Measurements from ENCODE around the gene R3HDM2.

DNA sequence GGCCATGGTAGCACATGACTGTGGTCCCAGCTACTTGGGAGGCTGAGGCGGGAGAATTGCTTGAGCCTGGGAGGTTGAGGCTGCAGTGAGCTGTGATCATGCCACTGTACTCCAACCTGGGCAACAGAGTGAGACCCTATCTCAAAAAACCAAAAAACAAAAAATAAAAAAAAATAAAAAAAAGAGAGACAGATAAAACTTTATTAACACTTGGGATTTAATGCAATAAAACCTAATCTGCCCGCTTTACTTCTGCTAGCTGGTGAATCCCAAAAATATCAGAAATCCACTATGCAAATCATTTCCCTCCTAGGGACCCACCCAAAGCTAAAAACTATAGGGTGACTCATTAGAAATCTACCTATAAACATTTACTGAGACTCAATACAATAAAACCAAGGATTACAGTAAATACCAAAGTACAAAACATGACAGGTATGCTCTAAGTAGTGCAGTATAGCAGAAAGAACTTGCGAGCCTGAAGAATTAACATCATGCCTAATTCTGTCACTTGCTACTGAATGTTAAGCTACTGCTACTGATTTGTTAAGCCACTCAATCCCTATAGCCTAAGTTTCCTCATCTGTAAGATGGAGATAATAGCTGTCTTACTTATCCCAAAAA is 129.8 kb downstream of the R3HDM2 start:
- TF ChIP-seq, protein P1, sequence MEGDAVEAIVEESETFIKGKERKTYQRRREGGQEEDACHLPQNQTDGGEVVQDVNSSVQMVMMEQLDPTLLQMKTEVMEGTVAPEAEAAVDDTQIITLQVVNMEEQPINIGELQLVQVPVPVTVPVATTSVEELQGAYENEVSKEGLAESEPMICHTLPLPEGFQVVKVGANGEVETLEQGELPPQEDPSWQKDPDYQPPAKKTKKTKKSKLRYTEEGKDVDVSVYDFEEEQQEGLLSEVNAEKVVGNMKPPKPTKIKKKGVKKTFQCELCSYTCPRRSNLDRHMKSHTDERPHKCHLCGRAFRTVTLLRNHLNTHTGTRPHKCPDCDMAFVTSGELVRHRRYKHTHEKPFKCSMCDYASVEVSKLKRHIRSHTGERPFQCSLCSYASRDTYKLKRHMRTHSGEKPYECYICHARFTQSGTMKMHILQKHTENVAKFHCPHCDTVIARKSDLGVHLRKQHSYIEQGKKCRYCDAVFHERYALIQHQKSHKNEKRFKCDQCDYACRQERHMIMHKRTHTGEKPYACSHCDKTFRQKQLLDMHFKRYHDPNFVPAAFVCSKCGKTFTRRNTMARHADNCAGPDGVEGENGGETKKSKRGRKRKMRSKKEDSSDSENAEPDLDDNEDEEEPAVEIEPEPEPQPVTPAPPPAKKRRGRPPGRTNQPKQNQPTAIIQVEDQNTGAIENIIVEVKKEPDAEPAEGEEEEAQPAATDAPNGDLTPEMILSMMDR (conservative IDR thresholded peaks at IDR 0.05 in 1 of 2, IDR thresholded peaks at IDR 0.05 in 1 of 2; ENCODE audit: extremely low read depth in 1 of 2, insufficient read depth in 1 of 2, low read depth in 1 of 2, low read length in 2 of 2) = no peak
- no peak for TF ChIP-seq EZH2 (IDR thresholded peaks at IDR 0.05; ENCODE audit: borderline replicate concordance, low read length)

Measured in mammary epithelial cell (primary cell).